Measurements from ENCODE around the gene HFE. TPM values are rescaled to one million over a fixed set of nuclear protein-coding genes. Genes with fewer than 3 reads are reported as not detected.

The HFE gene
- polyA plus RNA-seq, 1 experiment, result 21.4 TPM

GRCh38 chr6:26105109-26105730, 18.0 kb downstream of the HFE start:
- CTCF ChIA-PET, result interaction anchor here (1.2 to 20.2 kb wide), 2 partner anchors 39 to 169 kb away, joined by 3 to 858 read pairs; no protein-coding TSS in a partner anchor
- no peak for TF ChIP-seq CTCF (IDR thresholded peaks at IDR 0.05; ENCODE audit: low read depth, low read length)

GRCh38 chr6:26105842-26106241, 18.6 kb downstream of the HFE start:
- H3K9me3 ChIP-seq (ENCODE audit: control insufficient read depth, insufficient read depth, low read length), result peaks cover 13% of the 10 kb centered on the region
- H3K27ac ChIP-seq (ENCODE audit: low read depth, low read length), result no peak overlapping the region
- DNase-seq (ENCODE audit: low read depth, low spot score), result no peak
- TF ChIP-seq CTCF (IDR thresholded peaks at IDR 0.05; ENCODE audit: low read depth, low read length), result no peak
- no peaks in the 10 kb centered on the region for H3K27me3 ChIP-seq (ENCODE audit: control insufficient read depth, insufficient read depth, low read length)
- no peak overlapping the region for H3K4me3 ChIP-seq (ENCODE audit: low read depth, low read length)
- POLR2A ChIA-PET, result interaction anchor here (1.5 to 5.6 kb wide), 2 partner anchors 19 to 50 kb away, joined by 9 to 101 read pairs; a partner anchor contains a TSS
- CTCF ChIA-PET, result interaction anchor here (1.4 to 3.7 kb wide), 2 partner anchors 8 to 80 kb away, joined by 5 to 20 read pairs; no protein-coding TSS in a partner anchor

More at GRCh38 chr6:26105109-26105730, 18.0 kb downstream of the HFE start:
- Histone ChIP-seq H3K4me3 (ENCODE audit: low read depth, low read length) (no peak overlapping the region), H3K9me3 (ENCODE audit: control insufficient read depth, insufficient read depth, low read length) (peaks cover 13% of the 10 kb centered on the region), H3K27me3 (ENCODE audit: control insufficient read depth, insufficient read depth, low read length) (no peaks in the 10 kb centered on the region), H3K27ac (ENCODE audit: low read depth, low read length) (no peak overlapping the region)
- POLR2A ChIA-PET, result interaction anchor here (0.7 to 5.6 kb wide), 9 partner anchors 14 to 166 kb away, joined by 4 to 101 read pairs (median 10); a partner anchor contains a TSS
- DNase-seq (ENCODE audit: low read depth, low spot score), result no peak

GRCh38 chr6:26107935-26108334, 20.7 kb downstream of the HFE start:
- TF ChIP-seq CTCF (IDR thresholded peaks at IDR 0.05; ENCODE audit: low read depth, low read length), result no peak
- H3K4me3 ChIP-seq (ENCODE audit: low read depth, low read length), result no peak overlapping the region
- CTCF ChIA-PET, result interaction anchor here (0.7 to 3.7 kb wide), 2 partner anchors 10 to 61 kb away, joined by 3 to 20 read pairs; no protein-coding TSS in a partner anchor
- H3K27ac ChIP-seq (ENCODE audit: low read depth, low read length), result no peak overlapping the region
- DNase-seq (ENCODE audit: low read depth, low spot score), result no peak
- no peaks in the 10 kb centered on the region for H3K27me3 ChIP-seq (ENCODE audit: control insufficient read depth, insufficient read depth, low read length)
- H3K9me3 ChIP-seq (ENCODE audit: control insufficient read depth, insufficient read depth, low read length), result peaks cover 13% of the 10 kb centered on the region
- POLR2A ChIA-PET, result no interaction called here

- DNase-seq (ENCODE audit: low read depth, low spot score), result no peak
These were observed 22.5 kb downstream of the HFE start for GRCh38 chr6:26109772-26110171.

More at GRCh38 chr6:26109772-26110171, 22.5 kb downstream of the HFE start:
- ChIA-PET POLR2A (no interaction called here), CTCF (interaction anchor here (0.6 to 1.3 kb wide), 2 partner anchors 12 to 44 kb away, joined by 6 read pairs; no protein-coding TSS in a partner anchor)
- Histone ChIP-seq H3K27me3 (ENCODE audit: control insufficient read depth, insufficient read depth, low read length) (no peaks in the 10 kb centered on the region), H3K4me3 (ENCODE audit: low read depth, low read length) (no peak overlapping the region), H3K27ac (ENCODE audit: low read depth, low read length) (no peak overlapping the region), H3K9me3 (ENCODE audit: control insufficient read depth, insufficient read depth, low read length) (peaks cover 13% of the 10 kb centered on the region)
- TF ChIP-seq CTCF (IDR thresholded peaks at IDR 0.05; ENCODE audit: low read depth, low read length), result no peak
